ENCODE measurements around the gene RABGAP1L.

DNA sequence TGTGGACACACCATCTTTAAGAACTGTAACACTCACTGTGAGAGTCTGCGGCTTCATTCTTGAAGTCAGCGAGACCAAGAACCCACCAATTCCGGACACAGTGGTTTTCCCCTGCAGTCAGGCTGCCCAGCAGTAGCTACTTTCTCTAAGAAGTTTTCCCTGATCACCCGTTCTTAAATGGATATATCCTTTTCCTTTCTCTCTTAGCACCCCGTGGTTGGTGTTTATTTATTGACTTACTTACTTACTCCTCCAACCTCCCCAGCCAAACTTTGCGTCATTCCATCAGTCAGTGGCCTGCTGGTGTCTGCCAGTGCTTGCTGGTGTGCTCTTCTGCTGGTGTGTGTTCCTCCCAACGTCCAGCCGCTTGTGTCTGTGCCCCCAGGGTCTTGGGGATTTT is 553.2 kb downstream of the RABGAP1L start:
- TF ChIP-seq YY1 (IDR thresholded peaks at IDR 0.05; ENCODE audit: insufficient read depth, insufficient read length) (no peak), ZNF274 (IDR thresholded peaks at IDR 0.05; ENCODE audit: low read depth, low read length) (no peak)

All from NT2/D1 (cell line).